Measurements from ENCODE around the gene HACD3.

DNA sequence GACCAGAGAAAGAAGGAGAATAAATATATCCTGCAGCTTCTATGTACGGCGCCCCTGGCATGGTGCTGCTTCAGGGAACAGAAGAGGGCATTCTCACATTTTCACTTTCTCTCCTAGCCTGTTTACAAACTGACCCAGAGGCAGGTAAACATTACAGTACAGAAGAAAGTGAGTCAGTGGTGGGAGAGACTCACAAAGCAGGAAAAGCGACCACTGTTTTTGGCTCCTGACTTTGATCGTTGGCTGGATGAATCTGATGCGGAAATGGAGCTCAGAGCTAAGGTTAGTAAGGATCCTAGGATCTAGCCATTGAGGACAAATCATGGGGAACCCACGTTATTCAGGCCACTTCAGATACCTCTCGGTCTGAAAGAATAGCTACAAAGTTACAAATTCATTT is 26.4 kb downstream of the HACD3 start:
- TF ChIP-seq CEBPB (IDR thresholded peaks at IDR 0.05; ENCODE audit: low read depth, low read length) (no peak), CTCF (conservative IDR thresholded peaks at IDR 0.05; ENCODE audit: low read depth, low read length) (no peak), POLR2A (IDR thresholded peaks at IDR 0.05; ENCODE audit: low read depth, low read length) (no peak), MAZ (IDR thresholded peaks at IDR 0.05; ENCODE audit: borderline replicate concordance, low read depth, low read length) (no peak)

Data from IMR-90 (cell line).